Renal cortex interstitium (tissue), 11 donors: ENCODE results near the gene PBRM1. TPM values are rescaled to one million over a fixed set of nuclear protein-coding genes. Genes with fewer than 3 reads are reported as not detected.

Experiments used
- DNase-seq, 11 donors: peaks; one replicate each; pipeline ENCODE4 v3.0.0-alpha.2; 2013; ENCODE audit warnings: low read depth in 9 of 11, low spot score in 4 of 11; ENCODE audit errors: extremely low read depth in 1 of 11
- polyA plus RNA-seq, 3 donors: library from polyadenylated mRNA; unstranded; fragments of 120-200 nt; gene quantifications; one replicate each; pipeline ENCODE4 v1.2.1, GENCODE V29; 2013; ENCODE audit not compliant: insufficient read length in 3 of 3

PBRM1 gene
- polyA plus RNA-seq, 3 donors: 56.3 to 65.6 (median 64.0) TPM

- DNase-seq: no peak
Measured at GRCh38 chr3:52551118-52551517, 134.6 kb downstream of the PBRM1 start.

GRCh38 chr3:52547143-52547542 lies 138.6 kb downstream of the PBRM1 start:
- DNase-seq: no peak

- no peak for DNase-seq
Measured at GRCh38 chr3:52546111-52546901, 139.4 kb downstream of the PBRM1 start.

GRCh38 chr3:52544937-52545336 lies 140.8 kb downstream of the PBRM1 start:
- DNase-seq: no peak

GRCh38 chr3:52541050-52541449 lies 144.7 kb downstream of the PBRM1 start:
- no peak for DNase-seq

- DNase-seq: no peak
Measured at GRCh38 chr3:52539010-52539653, 146.6 kb downstream of the PBRM1 start.

GRCh38 chr3:52537726-52538421 lies 147.8 kb downstream of the PBRM1 start:
- DNase-seq: no peak

GRCh38 chr3:52537165-52537620 lies 148.5 kb downstream of the PBRM1 start:
- DNase-seq: no peak

- DNase-seq: peak; percentile 86 to 98 (median 96)
Measured at GRCh38 chr3:52536369-52537164, 149.1 kb downstream of the PBRM1 start, which contains the start of gene UQCC5. Gene UQCC5 (plus strand): TSS chr3:52536605. CDS start chr3:52536756, 151 bp downstream.

- DNase-seq: no peak
Measured at GRCh38 chr3:52536112-52536368, 149.7 kb downstream of the PBRM1 start.

- no peak for DNase-seq
Measured at GRCh38 chr3:52535411-52536111, 150.2 kb downstream of the PBRM1 start.

- DNase-seq: no peak
Measured at GRCh38 chr3:52534281-52535183, 151.2 kb downstream of the PBRM1 start.

GRCh38 chr3:52533623-52534280 lies 152.0 kb downstream of the PBRM1 start, which contains the start of gene NT5DC2:
Gene NT5DC2 (minus strand): TSS chr3:52533857. CDS start chr3:52533737, 120 bp downstream.
- DNase-seq: peak in 5 of 11 donors; percentile 62 to 70 (median 68)

- peak in 1 of 11 donors; percentile 21 for DNase-seq
Measured at GRCh38 chr3:52532838-52533622, 152.7 kb downstream of the PBRM1 start.

- no peak for DNase-seq
Measured at GRCh38 chr3:52532517-52532837, 153.2 kb downstream of the PBRM1 start.

- DNase-seq: no peak
Measured at GRCh38 chr3:52531860-52532516, 153.7 kb downstream of the PBRM1 start.
